Keratinocyte (primary cell): Measurements from ENCODE around the gene JPH2.

Experiments
- CTCF ChIP-seq, 3 experiments: IDR thresholded peaks in 1 of 3; conservative IDR thresholded peaks in 1 of 3; optimal IDR thresholded peaks in 1 of 3; 2 replicates in 2 of 3; 3 replicates in 1 of 3; pipeline versions ENCODE3 to v1.5.1; 2011; ENCODE audit warnings: low read length in 3 of 3, mild to moderate bottlenecking in 3 of 3, moderate library complexity in 2 of 3, control low read depth in 1 of 3, inconsistent platforms in 1 of 3; ENCODE audit not compliant: insufficient read depth in 2 of 3; ENCODE audit errors: extremely low read depth in 1 of 3
- EZH2 ChIP-seq: IDR thresholded peaks from one replicate; pipeline ENCODE4 v1.6.1; 2012; ENCODE audit warnings: inconsistent platforms, mild to moderate bottlenecking, low read length, moderate library complexity

GRCh38 chr20:44219791-44220190 is 32.8 kb upstream of the JPH2 start:
- no peak for TF ChIP-seq CTCF (optimal IDR thresholded peaks at IDR 0.05 in 1 of 3, IDR thresholded peaks at IDR 0.05 in 1 of 3, conservative IDR thresholded peaks at IDR 0.05 in 1 of 3; ENCODE audit: extremely low read depth in 1 of 3, insufficient read depth in 2 of 3, low read length in 3 of 3)
- no peak for TF ChIP-seq EZH2
